Measurements from ENCODE around the gene CST6.

The CST6 gene

DNA sequence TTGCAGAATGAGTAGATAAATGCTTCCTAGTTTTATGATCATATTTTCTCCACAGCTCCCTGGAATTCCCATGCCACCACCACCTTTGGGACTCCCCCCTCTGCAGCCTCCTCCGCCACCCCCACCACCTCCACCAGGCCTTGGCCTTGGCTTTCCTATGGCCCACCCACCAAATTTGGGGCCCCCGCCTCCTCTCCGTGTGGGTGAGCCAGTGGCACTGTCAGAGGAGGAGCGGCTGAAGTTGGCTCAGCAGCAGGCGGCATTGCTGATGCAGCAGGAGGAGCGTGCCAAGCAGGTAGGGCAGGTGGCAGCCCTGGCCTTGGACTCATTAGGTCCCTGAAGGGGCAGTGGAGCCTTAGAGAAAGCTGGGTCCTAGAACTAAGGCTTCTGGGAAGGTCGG is 43.2 kb downstream of the CST6 start:
- H3K36me3 Mint-ChIP-seq, result peaks cover 39 to 55% of the 10 kb centered on the region in 2 donors
- no peak overlapping the region for H3K4me3 Mint-ChIP-seq
- H3K9me3 Mint-ChIP-seq, result no peaks in the 10 kb centered on the region
- ATAC-seq (replicated peaks) (no peak), DNase-seq (no peak)
- H3K27me3 Mint-ChIP-seq, result no peaks in the 10 kb centered on the region
- no peak overlapping the region for H3K27ac Mint-ChIP-seq
- H3K4me1 Mint-ChIP-seq, result peaks cover 27 to 44% of the 10 kb centered on the region in 2 donors

DNA sequence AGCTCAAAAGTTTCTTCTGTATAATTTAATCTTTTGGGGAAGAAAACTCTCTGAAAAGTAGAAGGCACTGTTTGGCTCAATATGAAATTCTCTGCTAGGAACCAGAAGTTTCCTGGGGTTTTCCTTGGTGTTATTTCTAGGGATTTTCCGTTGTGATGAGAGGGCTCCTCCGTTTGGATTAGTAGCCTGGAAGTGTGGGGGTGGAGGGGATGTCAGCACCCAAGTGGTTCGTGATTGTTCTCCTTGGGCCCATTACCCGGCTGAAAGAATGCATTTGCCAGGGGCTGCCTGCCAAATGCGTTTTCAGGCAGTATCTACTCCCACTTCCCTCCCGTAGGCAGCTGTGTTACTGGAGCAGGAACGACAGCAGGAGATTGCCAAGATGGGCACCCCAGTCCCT is 44.7 kb downstream of the CST6 start:
- Mint-ChIP-seq H3K4me3 (no peak overlapping the region), H3K4me1 (peaks cover 28 to 44% of the 10 kb centered on the region in 2 donors), H3K27ac (no peak overlapping the region), H3K36me3 (peaks cover 52 to 69% of the 10 kb centered on the region in 2 donors), H3K27me3 (no peaks in the 10 kb centered on the region), H3K9me3 (no peaks in the 10 kb centered on the region)
- ATAC-seq (replicated peaks) (no peak), DNase-seq (no peak)

DNA sequence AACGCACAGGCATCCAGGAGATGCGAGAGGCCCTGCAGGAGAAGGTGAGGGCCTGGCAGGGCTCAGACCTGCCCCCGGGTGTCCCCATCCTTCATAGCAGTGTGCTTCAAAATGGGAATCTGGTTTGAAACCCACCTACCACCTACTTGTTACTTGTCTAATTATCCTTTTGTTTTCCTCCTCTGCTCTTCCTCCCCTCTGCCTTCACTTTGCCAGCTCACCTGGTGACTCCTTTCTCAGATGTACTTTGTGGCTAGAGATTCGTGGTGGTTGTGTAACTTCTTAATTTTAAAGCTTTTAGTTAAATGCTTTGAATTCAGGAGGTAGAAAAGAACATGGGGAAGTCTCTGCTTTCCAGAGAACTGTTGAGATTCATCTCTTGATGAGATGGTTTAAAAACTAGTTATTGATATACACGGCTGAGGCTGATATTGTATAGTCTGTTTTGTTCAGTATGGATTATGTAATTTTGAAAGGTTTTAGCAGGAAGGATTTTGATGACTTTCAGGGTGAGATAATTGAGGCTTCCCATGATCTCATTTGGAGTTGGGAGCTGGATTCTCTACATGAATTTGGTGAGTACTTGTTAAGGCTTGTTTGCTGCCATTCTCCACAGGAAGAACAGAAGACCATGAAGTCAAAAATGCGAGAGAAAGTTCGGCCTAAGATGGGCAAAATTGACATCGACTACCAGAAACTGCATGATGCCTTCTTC is 48.3 kb downstream of the CST6 start:
- DNase-seq (no peak), ATAC-seq (replicated peaks) (no peak)
- no peaks in the 10 kb centered on the region for H3K9me3 Mint-ChIP-seq
- peak overlapping the region; percentile 27 for H3K27ac Mint-ChIP-seq
- no peak overlapping the region for H3K4me3 Mint-ChIP-seq
- H3K36me3 Mint-ChIP-seq, result peaks cover 69 to 82% of the 10 kb centered on the region in 2 donors
- peaks cover 19 to 51% of the 10 kb centered on the region in 2 donors for H3K4me1 Mint-ChIP-seq
- H3K27me3 Mint-ChIP-seq, result no peaks in the 10 kb centered on the region

DNA sequence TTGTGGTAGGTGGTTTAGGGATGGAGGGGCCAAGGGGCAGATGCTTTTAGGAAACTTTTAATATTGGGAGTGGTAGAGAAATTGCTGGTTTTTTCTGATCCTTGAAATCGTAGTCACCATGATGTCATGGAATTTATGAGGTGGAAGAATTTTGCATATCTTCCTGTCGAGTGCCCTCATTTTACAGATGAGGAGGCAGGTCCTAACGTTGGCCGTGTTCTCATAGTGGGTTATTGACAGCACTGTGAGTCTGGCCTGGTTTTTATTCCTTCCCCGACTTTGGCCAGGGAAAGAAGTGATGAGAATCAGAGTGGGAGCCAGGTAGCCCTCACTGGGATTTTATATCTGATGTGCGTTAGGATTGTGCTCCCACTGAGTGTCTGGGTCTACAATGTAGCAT is 49.5 kb downstream of the CST6 start:
- H3K36me3 Mint-ChIP-seq, result peaks cover 69 to 80% of the 10 kb centered on the region in 2 donors
- peaks cover 19 to 54% of the 10 kb centered on the region in 2 donors for H3K4me1 Mint-ChIP-seq
- no peaks in the 10 kb centered on the region for H3K9me3 Mint-ChIP-seq
- peak overlapping the region; percentile 91 for H3K27ac Mint-ChIP-seq
- no peak for DNase-seq
- no peaks in the 10 kb centered on the region for H3K27me3 Mint-ChIP-seq
- no peak for ATAC-seq (replicated peaks)
- H3K4me3 Mint-ChIP-seq, result peak overlapping the region in 1 of 2 donors; percentile 19

DNA sequence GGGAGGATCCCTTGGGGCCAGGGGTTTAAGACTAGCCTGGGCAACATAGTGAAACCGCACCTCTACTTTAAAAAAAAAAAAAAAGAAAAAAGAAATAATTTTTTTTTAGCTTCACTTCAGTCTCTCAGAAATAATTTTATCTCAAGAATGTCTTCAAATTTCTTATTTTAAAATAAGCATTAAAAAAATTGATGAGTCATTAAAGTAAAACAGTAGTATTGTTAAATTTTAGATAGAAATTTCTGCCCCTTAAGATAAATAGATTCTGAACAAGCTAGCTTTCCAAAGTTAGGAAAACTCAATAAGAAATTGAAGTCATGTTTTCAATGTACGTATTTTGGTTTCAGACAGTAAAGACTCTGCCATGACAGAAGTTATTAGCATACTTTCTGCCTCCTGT is 50.6 kb downstream of the CST6 start:
- H3K4me1 Mint-ChIP-seq, result peaks cover 30 to 66% of the 10 kb centered on the region in 2 donors
- H3K27me3 Mint-ChIP-seq, result no peaks in the 10 kb centered on the region
- ATAC-seq (replicated peaks) (no peak), DNase-seq (no peak)
- peak overlapping the region; percentile 39 for H3K27ac Mint-ChIP-seq
- peaks cover 69 to 83% of the 10 kb centered on the region in 2 donors for H3K36me3 Mint-ChIP-seq
- H3K4me3 Mint-ChIP-seq, result no peak overlapping the region
- no peaks in the 10 kb centered on the region for H3K9me3 Mint-ChIP-seq

Data from stimulated activated naive B cell treated with anti-CD40 and anti-IgM and Interleukin-4, amounts not matched to agents 10 μg/mL and 1 μg/mL and 100 μg/mL, for 72 hours (primary cell).